GM12878 (cell line): ENCODE data around the gene KCNS1. TPM values are rescaled to one million over a fixed set of nuclear protein-coding genes. Genes with fewer than 3 reads are reported as not detected.

ENCODE experiments used
- ATAC-seq: fragments of 200-7000 bp; cut with Tn5 transposase; 3 replicates; pipeline ENCODE4 v1.9.1; 2020; ENCODE audit warnings: mild to moderate bottlenecking, moderate library complexity
- BruUV-seq: library from RNA; stranded (reverse); fragments of 400-500 nt; replicated peaks from 2 replicates; lab custom pipeline; 2021; lab: Mats Ljungman, UMichigan
- CTCF ChIA-PET: fragments of 300-600 bp; sonication (Branson Sonifier 250); formaldehyde crosslinking; extraction: SDS; loops from one replicate; lab custom pipeline; 2021; ENCODE audit warnings: inconsistent platforms; lab: Yijun Ruan, JAX
- POLR2A ChIA-PET: fragments of 350-600 bp; formaldehyde crosslinking; extraction: SDS; loops from one replicate; lab custom pipeline; 2021; ENCODE audit warnings: inconsistent platforms; lab: Charles Lee
- RAD21 ChIA-PET: fragments of 300-600 bp; sonication (Branson Sonifier 250); formaldehyde crosslinking; loops from one replicate; lab custom pipeline; 2023; ENCODE audit warnings: antibody characterized with exemption; ENCODE audit not compliant: unreplicated experiment; lab: Charles Lee
- SMC1A ChIA-PET: fragments of 300-600 bp; sonication (Branson Sonifier 250); formaldehyde crosslinking; loops from one replicate; lab custom pipeline; 2023; ENCODE audit not compliant: unreplicated experiment, uncharacterized antibody; lab: Charles Lee
- DNase-seq: peaks from one replicate; pipeline ENCODE4 v3.0.0-alpha.2; 2011; ENCODE audit warnings: low read depth, low spot score
- FAIRE-seq: peaks from 3 replicates; lab custom pipeline; 2011; peaks lifted over from hg19 to GRCh38; lab: Jason Lieb, UNC
- H2AFZ ChIP-seq: 2 replicates; pipeline ENCODE4 v1.6.0; 2011; ENCODE audit warnings: low read depth, low read length, control low read depth; ENCODE audit not compliant: control insufficient read depth
- H3K27ac ChIP-seq: 2 replicates; pipeline ENCODE4 v1.5.1; 2011; ENCODE audit warnings: control low read depth; ENCODE audit not compliant: control insufficient read depth, insufficient read depth
- H3K27me3 ChIP-seq, 2 experiments: replicated peaks in 1 of 2; 2 replicates each; pipeline versions ENCODE4 v1.6.0 to v1.6.1; 2011; ENCODE audit warnings: low read length in 1 of 2; ENCODE audit not compliant: control insufficient read depth in 2 of 2, insufficient read depth in 2 of 2
- H3K36me3 ChIP-seq, 2 experiments: 2 replicates each; pipeline ENCODE4 v1.5.1; 2011; ENCODE audit warnings: low read length in 1 of 2; ENCODE audit not compliant: control insufficient read depth in 2 of 2, insufficient read depth in 2 of 2
- H3K4me1 ChIP-seq: 2 replicates; pipeline ENCODE4 v1.6.1; 2011; ENCODE audit warnings: mild to moderate bottlenecking, low read length, moderate library complexity, mixed read lengths; ENCODE audit not compliant: control insufficient read depth, insufficient read depth
- H3K4me2 ChIP-seq: 2 replicates; pipeline ENCODE4 v1.6.0; 2011; ENCODE audit warnings: control low read depth; ENCODE audit not compliant: control insufficient read depth, insufficient read depth
- H3K4me3 ChIP-seq: fragments of 200-600 bp; sonication (generic); 2 replicates; pipeline ENCODE4 v1.5.1; 2016
- H3K79me2 ChIP-seq: 2 replicates; pipeline ENCODE4 v1.6.0; 2011; ENCODE audit warnings: low read length; ENCODE audit not compliant: control insufficient read depth, insufficient read depth
- H3K9ac ChIP-seq: 2 replicates; pipeline ENCODE4 v1.8.0; 2011; ENCODE audit warnings: low read length, control low read depth, mixed read lengths; ENCODE audit not compliant: control insufficient read depth, insufficient read depth
- H3K9me3 ChIP-seq: replicated peaks from 3 replicates; pipeline ENCODE4 v1.5.1; 2011; ENCODE audit warnings: mild to moderate bottlenecking, low read length; ENCODE audit not compliant: control insufficient read depth, insufficient read depth
- H4K20me1 ChIP-seq: 2 replicates; pipeline ENCODE4 v1.6.0; 2011; ENCODE audit not compliant: control insufficient read depth, insufficient read depth
- EGR1 ChIP-seq, 2 experiments: IDR thresholded peaks; 1 replicate in 1 of 2; 2 replicates in 1 of 2; pipeline ENCODE4 v1.6.1; 2011 to 2012; ENCODE audit warnings: low read depth in 2 of 2, low read length in 2 of 2, borderline replicate concordance in 1 of 2, mild to moderate bottlenecking in 1 of 2, moderate library complexity in 1 of 2
- PAX5 ChIP-seq: IDR thresholded peaks from 2 replicates; pipeline ENCODE4 v1.6.1; 2011; ENCODE audit warnings: low read depth, low read length, borderline replicate concordance
- POLR2AphosphoS5 ChIP-seq: IDR thresholded peaks from 2 replicates; pipeline ENCODE4 v1.6.1; 2011; ENCODE audit warnings: mild to moderate bottlenecking, low read length, inconsistent platforms
- STAT3 ChIP-seq: IDR thresholded peaks from 2 replicates; pipeline ENCODE4 v1.6.1; 2011; ENCODE audit warnings: low read depth, low read length, improper control_type of control experiment
- YY1 ChIP-seq: IDR thresholded peaks from 2 replicates; pipeline ENCODE4 v1.6.1; 2011; ENCODE audit warnings: low read depth, mild to moderate bottlenecking, low read length
- WGBS: methylation state at CpG from one replicate; pipeline ENCODE4 v1.1.6; 2016; ENCODE audit warnings: low lambda C conversion rate; ENCODE audit not compliant: insufficient replicate concordance, insufficient coverage; ENCODE audit errors: missing lambda C conversion rate; 5-methylcytosine and 5-hydroxymethylcytosine counted together
- in situ Hi-C: fragments of 300-500 bp; cut with MboI; formaldehyde crosslinking; loops from 9 replicates; pipeline ENCODE4 v1.14.3; 2018; ENCODE audit warnings: mixed read lengths
- intact Hi-C: fragments of 100-400 bp; cut with micrococcal nuclease; formaldehyde crosslinking; loops from one replicate; pipeline ENCODE4 v1.14.2; 2022; ENCODE audit not compliant: unreplicated experiment
- polyA plus RNA-seq, 11 experiments: library from polyadenylated mRNA; depleted of rRNA in 4 of 11; unstranded in 6 of 11; stranded (reverse) in 5 of 11; fragments of >200 nt; fragmentation: Nextera tagmentation in 4 of 11; fragmentation: Illumina TruSeq in 1 of 11; extraction: Ambion mirVana in 4 of 11; extraction: Trizol in 1 of 11; gene quantifications; 1 replicate in 1 of 11; 2 replicates in 10 of 11; pipeline versions ENCODE4 v1.2.1 to v1.2.3, GENCODE V29; 2011 to 2016; ENCODE audit warnings: inconsistent platforms in 2 of 11, missing spikeins in 2 of 11, low read depth in 1 of 11
- total RNA-seq, 4 experiments: library from RNA; depleted of rRNA in 3 of 4; stranded (reverse); fragments of >200 nt in 3 of 4; fragmentation: Illumina TruSeq in 1 of 4; extraction: Trizol in 1 of 4; gene quantifications; 2 replicates each; pipeline versions ENCODE4 v1.2.1 to v1.2.3, GENCODE V29; 2013 to 2021

KCNS1 gene
- total and polyA plus RNA-seq, 10 of the 15 experiments (the other 5 are each of a cell fraction or from before 2014, with no cell fraction given): not detected

GRCh38 chr20:45061244-45061643 is 39.7 kb downstream of the KCNS1 start:
- Histone ChIP-seq H2AFZ (no peak overlapping the region), H3K79me2 (peaks cover 12% of the 10 kb centered on the region), H3K4me3 (no peak overlapping the region), H3K27me3 (no peaks in the 10 kb centered on the region), H3K36me3 (peaks cover 5 to 10% of the 10 kb centered on the region in 2 experiments), H3K9ac (no peak overlapping the region), H3K9me3 (no peaks in the 10 kb centered on the region), H3K4me2 (no peak overlapping the region), H4K20me1 (no peaks in the 10 kb centered on the region; the same call in 1 of the 2 replicates), H3K4me1 (no peaks in the 10 kb centered on the region), H3K27ac (no peak overlapping the region)
- ChIA-PET CTCF (interaction anchor here (0.7 to 5.4 kb wide), 3 partner anchors 10 to 18 kb away, joined by 3 to 30 read pairs (median 11); no protein-coding TSS in a partner anchor), SMC1A (interaction anchor here (0.7 to 1.6 kb wide), 4 partner anchors 11 to 285 kb away, joined by 3 to 6 read pairs (median 3); no protein-coding TSS in a partner anchor), POLR2A (no interaction called here), RAD21 (no interaction called here)
- no peak for FAIRE-seq
- BruUV-seq: no TSS peak
- ATAC-seq: no peak; the same call in 2 of the 3 replicates
- intact Hi-C loops (no loop called here), in situ Hi-C loops (no loop called here)
- TF ChIP-seq YY1: no peak
- no peak for TF ChIP-seq PAX5
- no peak for TF ChIP-seq POLR2AphosphoS5
- TF ChIP-seq STAT3: no peak
- 85% methylated on average over 4 of the region's 4 CpGs for WGBS
- no peak for DNase-seq

DNA sequence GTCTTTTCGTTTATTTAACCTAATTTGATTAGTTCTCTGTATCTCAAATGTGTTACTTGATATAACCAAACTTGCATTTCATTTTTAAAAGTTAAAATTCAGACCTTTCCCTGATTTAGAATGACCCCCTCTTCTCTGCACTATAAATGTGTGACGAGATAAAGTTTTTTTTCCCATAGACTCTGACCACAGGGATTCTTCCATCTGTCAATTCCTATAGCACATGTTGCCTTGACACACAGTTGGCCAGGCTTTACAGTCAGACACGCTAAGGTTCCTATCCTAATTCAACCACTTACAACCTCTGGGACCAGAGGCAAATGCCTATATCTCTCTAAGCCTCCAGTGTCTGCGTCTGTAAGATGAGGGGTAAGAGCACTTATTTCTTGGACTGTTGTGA is 40.6 kb downstream of the KCNS1 start:
- H3K4me1 ChIP-seq: no peaks in the 10 kb centered on the region
- no peak overlapping the region for H2AFZ ChIP-seq
- in situ Hi-C loops: no loop called here
- no peaks in the 10 kb centered on the region for H3K27me3 ChIP-seq
- H3K9ac ChIP-seq: no peak overlapping the region
- no peak overlapping the region for H3K27ac ChIP-seq
- DNase-seq (no peak), ATAC-seq (no peak), FAIRE-seq (no peak)
- RAD21 ChIA-PET: no interaction called here
- intact Hi-C loops: no loop called here
- H3K9me3 ChIP-seq: no peaks in the 10 kb centered on the region
- POLR2A ChIA-PET: interaction anchor here (1.1 kb wide), 1 partner anchor 9 kb away, joined by 4 read pairs; no protein-coding TSS in a partner anchor
- H4K20me1 ChIP-seq: no peaks in the 10 kb centered on the region; the same call in 1 of the 2 replicates
- CTCF ChIA-PET: interaction anchor here (0.9 to 5.4 kb wide), 4 partner anchors 10 to 36 kb away, joined by 3 to 30 read pairs (median 9); no protein-coding TSS in a partner anchor
- no TSS peak for BruUV-seq
- TF ChIP-seq STAT3 (no peak), EGR1 (IDR thresholded peaks at IDR 0.05; ENCODE audit: borderline replicate concordance in 1 of 2, low read depth in 2 of 2, low read length in 2 of 2) (no peak)
- H3K36me3 ChIP-seq: peaks cover 5 to 10% of the 10 kb centered on the region in 2 experiments
- H3K4me3 ChIP-seq: no peak overlapping the region
- H3K79me2 ChIP-seq: peaks cover 10% of the 10 kb centered on the region
- SMC1A ChIA-PET: interaction anchor here (0.6 to 1.6 kb wide), 5 partner anchors 10 to 286 kb away, joined by 3 to 6 read pairs (median 4); no protein-coding TSS in a partner anchor
- no peak overlapping the region for H3K4me2 ChIP-seq
- 97% methylated on average over 4 of the region's 4 CpGs for WGBS
